Hematopoietic multipotent progenitor cell treated with erythropoietin and hydrocortisone succinate and interleukin-3 and kit ligand, for 8 days (in vitro differentiated cells): ENCODE results near the gene FLAD1.

ENCODE experiments used
- DNase-seq: peaks from one replicate; pipeline ENCODE4 v3.0.0-alpha.2; 2015

Gene FLAD1

GRCh38 chr1:155018617-155019348 lies 35.6 kb downstream of the FLAD1 start:
- DNase-seq = no peak

GRCh38 chr1:155019377-155020245 lies 36.5 kb downstream of the FLAD1 start:
- no peak for DNase-seq

- no peak for DNase-seq
Observed at GRCh38 chr1:155022136-155022926, 39.2 kb downstream of the FLAD1 start.

GRCh38 chr1:155022927-155023236 lies 39.7 kb downstream of the FLAD1 start:
- peak; percentile 70 for DNase-seq

- no peak for DNase-seq
Observed at GRCh38 chr1:155023627-155024026, 40.5 kb downstream of the FLAD1 start.

- no peak for DNase-seq
Observed at GRCh38 chr1:155024315-155024714, 41.2 kb downstream of the FLAD1 start.

- DNase-seq = no peak
Observed at GRCh38 chr1:155026154-155026553, 43.0 kb downstream of the FLAD1 start.

- DNase-seq = no peak
Observed at GRCh38 chr1:155026588-155026987, 43.4 kb downstream of the FLAD1 start.

- no peak for DNase-seq
Observed at GRCh38 chr1:155029513-155030242, 46.5 kb downstream of the FLAD1 start.

- DNase-seq = no peak
Observed at GRCh38 chr1:155030243-155030795, 47.2 kb downstream of the FLAD1 start.

- DNase-seq = no peak
Observed at GRCh38 chr1:155030899-155031298, 47.8 kb downstream of the FLAD1 start.

GRCh38 chr1:155032886-155033285 lies 49.7 kb downstream of the FLAD1 start:
- DNase-seq = no peak

- no peak for DNase-seq
Observed at GRCh38 chr1:155033524-155033923, 50.4 kb downstream of the FLAD1 start, which contains the start of the genes DCST1 and DCST2. TSS of gene DCST1 (plus strand) at chr1:155033824. CDS start at chr1:155034037, 213 bp downstream. TSS of gene DCST2 (minus strand) at chr1:155033781. CDS start at chr1:155033701, 80 bp downstream.

GRCh38 chr1:155034318-155035208 lies 51.4 kb downstream of the FLAD1 start:
- no peak for DNase-seq

GRCh38 chr1:155035936-155036335 lies 52.8 kb downstream of the FLAD1 start:
- DNase-seq = no peak

GRCh38 chr1:155037043-155037442 lies 53.9 kb downstream of the FLAD1 start:
- no peak for DNase-seq

- DNase-seq = no peak
Observed at GRCh38 chr1:155037851-155038441, 54.8 kb downstream of the FLAD1 start.

GRCh38 chr1:155038602-155039307 lies 55.6 kb downstream of the FLAD1 start:
- no peak for DNase-seq

GRCh38 chr1:155039308-155039669 lies 56.1 kb downstream of the FLAD1 start:
- DNase-seq = no peak
